SU-DHL-6 (cell line): ENCODE measurements around the gene ELAVL2.

ENCODE experiments used
- EZH2phosphoT487 ChIP-seq: fragments of 200-600 bp; sonication (generic), shearing (Covaris generic); conservative IDR thresholded peaks from 2 replicates; pipeline ENCODE4 v1.6.1; 2018; ENCODE audit warnings: mild to moderate bottlenecking, antibody characterized with exemption, low read length, moderate library complexity, mixed read lengths
- TF ChIP-seq, protein P1 (sequence below): fragments of 200-600 bp; sonication (generic); IDR thresholded peaks from one replicate; pipeline ENCODE4 v1.5.1; 2017; ENCODE audit warnings: antibody characterized with exemption, mild to moderate bottlenecking, low read length, moderate library complexity; ENCODE audit not compliant: insufficient read depth, poor library complexity, severe bottlenecking

DNA sequence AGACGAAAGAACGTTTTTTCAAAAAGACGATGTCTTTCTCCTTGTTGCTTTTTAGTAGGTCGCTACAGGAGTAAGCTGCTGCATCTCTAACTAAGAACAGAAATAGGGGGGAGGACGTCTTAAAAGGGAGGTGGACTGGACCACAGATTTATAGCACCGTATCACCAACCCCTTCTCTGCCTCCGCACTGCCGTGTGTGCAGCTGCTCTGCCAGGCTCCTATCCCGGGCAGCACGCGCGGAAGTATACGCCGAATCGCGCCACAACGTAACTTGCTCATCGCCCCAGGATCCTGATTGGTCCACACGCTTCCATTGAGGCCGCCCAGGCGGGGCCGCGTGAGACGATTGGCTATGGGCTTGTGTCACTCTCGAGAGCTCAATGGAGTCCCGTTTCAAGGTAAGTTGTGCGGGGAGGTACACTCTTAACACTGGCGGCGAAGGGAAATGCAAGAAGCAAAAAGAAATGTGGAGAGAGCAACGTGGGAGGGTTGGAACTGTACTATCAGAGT, at the start of gene ELAVL2:
- TF ChIP-seq, protein P1, sequence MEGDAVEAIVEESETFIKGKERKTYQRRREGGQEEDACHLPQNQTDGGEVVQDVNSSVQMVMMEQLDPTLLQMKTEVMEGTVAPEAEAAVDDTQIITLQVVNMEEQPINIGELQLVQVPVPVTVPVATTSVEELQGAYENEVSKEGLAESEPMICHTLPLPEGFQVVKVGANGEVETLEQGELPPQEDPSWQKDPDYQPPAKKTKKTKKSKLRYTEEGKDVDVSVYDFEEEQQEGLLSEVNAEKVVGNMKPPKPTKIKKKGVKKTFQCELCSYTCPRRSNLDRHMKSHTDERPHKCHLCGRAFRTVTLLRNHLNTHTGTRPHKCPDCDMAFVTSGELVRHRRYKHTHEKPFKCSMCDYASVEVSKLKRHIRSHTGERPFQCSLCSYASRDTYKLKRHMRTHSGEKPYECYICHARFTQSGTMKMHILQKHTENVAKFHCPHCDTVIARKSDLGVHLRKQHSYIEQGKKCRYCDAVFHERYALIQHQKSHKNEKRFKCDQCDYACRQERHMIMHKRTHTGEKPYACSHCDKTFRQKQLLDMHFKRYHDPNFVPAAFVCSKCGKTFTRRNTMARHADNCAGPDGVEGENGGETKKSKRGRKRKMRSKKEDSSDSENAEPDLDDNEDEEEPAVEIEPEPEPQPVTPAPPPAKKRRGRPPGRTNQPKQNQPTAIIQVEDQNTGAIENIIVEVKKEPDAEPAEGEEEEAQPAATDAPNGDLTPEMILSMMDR: no peak
- no peak for TF ChIP-seq EZH2phosphoT487
